Loucy (cell line): ENCODE data around the gene RFX1.

Experiments
- H2AFZ ChIP-seq: fragments of 200-600 bp; sonication (generic); 2 replicates; pipeline ENCODE4 v1.6.0; 2016; ENCODE audit warnings: antibody characterized with exemption, mild to moderate bottlenecking, low read length, moderate library complexity
- H3F3A ChIP-seq: fragments of 200-600 bp; 2 replicates; pipeline ENCODE4 v1.6.0; 2016; ENCODE audit warnings: antibody characterized with exemption, low read depth, mild to moderate bottlenecking
- H3K27me3 ChIP-seq: fragments of 200-600 bp; sonication (generic); 2 replicates; pipeline ENCODE4 v1.6.1; 2014; ENCODE audit warnings: low read length, mild to moderate bottlenecking; ENCODE audit not compliant: insufficient read depth, poor library complexity, severe bottlenecking
- H3K36me3 ChIP-seq: fragments of 200-600 bp; sonication (generic); 2 replicates; pipeline ENCODE4 v1.6.1; 2016; ENCODE audit warnings: low read length; ENCODE audit not compliant: insufficient read depth
- H3K4me1 ChIP-seq: fragments of 200-600 bp; sonication (generic); 2 replicates; pipeline ENCODE4 v1.5.1; 2014; ENCODE audit warnings: low read length, mild to moderate bottlenecking; ENCODE audit not compliant: insufficient read depth, poor library complexity, severe bottlenecking
- H3K4me2 ChIP-seq: fragments of 200-600 bp; sonication (generic); 2 replicates; pipeline ENCODE4 v1.6.0; 2014; ENCODE audit warnings: antibody characterized with exemption, low read length, low read depth, mild to moderate bottlenecking; ENCODE audit not compliant: poor library complexity, severe bottlenecking
- H3K4me3 ChIP-seq: fragments of 200-600 bp; sonication (generic); 2 replicates; pipeline ENCODE4 v1.5.1; 2014; ENCODE audit warnings: low read length, mild to moderate bottlenecking, mixed read lengths; ENCODE audit not compliant: poor library complexity, severe bottlenecking
- H3K79me2 ChIP-seq: fragments of 200-600 bp; sonication (generic); 2 replicates; pipeline ENCODE4 v1.6.1; 2014; ENCODE audit warnings: low read length; ENCODE audit not compliant: insufficient read depth
- H3K9ac ChIP-seq: fragments of 200-600 bp; sonication (generic); 2 replicates; pipeline ENCODE4 v1.6.0; 2014; ENCODE audit warnings: mild to moderate bottlenecking, low read depth, low read length, moderate library complexity; ENCODE audit not compliant: poor library complexity, severe bottlenecking
- H3K9me2 ChIP-seq: fragments of 200-600 bp; sonication (generic); replicated peaks from 2 replicates; pipeline ENCODE4 v1.6.1; 2016; ENCODE audit warnings: low read depth, low read length, mixed read lengths
- H3K9me3 ChIP-seq: fragments of 200-600 bp; sonication (generic); 2 replicates; pipeline ENCODE4 v1.6.1; 2014; ENCODE audit warnings: mild to moderate bottlenecking, antibody characterized with exemption, low read length, low read depth; ENCODE audit not compliant: insufficient read depth
- H4K20me1 ChIP-seq: fragments of 200-600 bp; sonication (generic); 2 replicates; pipeline ENCODE4 v1.6.0; 2014; ENCODE audit warnings: antibody characterized with exemption, low read length, mild to moderate bottlenecking; ENCODE audit not compliant: insufficient read depth, poor library complexity, severe bottlenecking
- CTCF ChIP-seq: fragments of 200-600 bp; sonication (generic); conservative IDR thresholded peaks from 2 replicates; pipeline ENCODE4 v1.5.1; 2014; ENCODE audit warnings: mild to moderate bottlenecking, antibody characterized with exemption, low read length
- EZH2phosphoT487 ChIP-seq: fragments of 200-600 bp; IDR thresholded peaks from 2 replicates; pipeline ENCODE4 v1.6.1; 2018; ENCODE audit warnings: antibody characterized with exemption, mild to moderate bottlenecking, moderate library complexity, borderline replicate concordance

RFX1 gene

GRCh38 chr19:14015524-14016035, 9.5 kb upstream of the RFX1 start:
- Histone ChIP-seq H3K36me3 (no peaks in the 10 kb centered on the region), H2AFZ (no peak overlapping the region), H3K9me2 (no peaks in the 10 kb centered on the region), H4K20me1 (no peaks in the 10 kb centered on the region), H3K4me2 (peak overlapping the region; percentile 9), H3K9ac (peak overlapping the region; percentile 29), H3K27me3 (no peaks in the 10 kb centered on the region), H3K4me1 (peaks cover 5% of the 10 kb centered on the region), H3K4me3 (no peak overlapping the region), H3K9me3 (no peaks in the 10 kb centered on the region), H3F3A (no peaks in the 10 kb centered on the region; the same call in 1 of the 2 replicates), H3K79me2 (no peaks in the 10 kb centered on the region)
- no peak for TF ChIP-seq EZH2phosphoT487

GRCh38 chr19:14012378-14012915, 6.3 kb upstream of the RFX1 start:
- no peak overlapping the region for H3K4me2 ChIP-seq
- H3K9ac ChIP-seq = no peak overlapping the region
- no peaks in the 10 kb centered on the region for H3K36me3 ChIP-seq

GRCh38 chr19:14006766-14007562, 844 bp upstream of the RFX1 start:
- peaks cover 13% of the 10 kb centered on the region for H3K79me2 ChIP-seq
- H3K36me3 ChIP-seq = no peaks in the 10 kb centered on the region
- peak overlapping the region; percentile 81 for H3K4me2 ChIP-seq
- H4K20me1 ChIP-seq = no peaks in the 10 kb centered on the region
- H3K27me3 ChIP-seq = no peaks in the 10 kb centered on the region
- TF ChIP-seq CTCF (no peak), EZH2phosphoT487 (no peak)
- no peaks in the 10 kb centered on the region for H3K9me3 ChIP-seq
- H3F3A ChIP-seq = peaks cover 17% of the 10 kb centered on the region; the same call in 1 of the 2 replicates
- peak overlapping the region; percentile 87 for H3K9ac ChIP-seq
- H2AFZ ChIP-seq = peak overlapping the region; percentile 87
- no peaks in the 10 kb centered on the region for H3K9me2 ChIP-seq
- H3K4me3 ChIP-seq = peak overlapping the region; percentile 80
- H3K4me1 ChIP-seq = peaks cover 32% of the 10 kb centered on the region

More at GRCh38 chr19:14012378-14012915, 6.3 kb upstream of the RFX1 start:
- TF ChIP-seq EZH2phosphoT487 (no peak), CTCF (no peak)
- Histone ChIP-seq H3K4me3 (no peak overlapping the region), H3K79me2 (no peaks in the 10 kb centered on the region), H3K9me2 (no peaks in the 10 kb centered on the region), H4K20me1 (no peaks in the 10 kb centered on the region), H3K9me3 (no peaks in the 10 kb centered on the region), H2AFZ (no peak overlapping the region), H3F3A (no peaks in the 10 kb centered on the region), H3K27me3 (no peaks in the 10 kb centered on the region), H3K4me1 (peaks cover 5% of the 10 kb centered on the region)
